HFF-Myc (cell line): Measurements from ENCODE around the gene TGM3.

Source experiments
- DNase-seq: peaks from one replicate; pipeline ENCODE4 v3.0.0-alpha.2; 2011; ENCODE audit warnings: low read depth; ENCODE audit errors: extremely low read depth
- H3K4me3 ChIP-seq: replicated peaks from 2 replicates; pipeline ENCODE4 v1.5.1; 2011; ENCODE audit warnings: low read depth, mild to moderate bottlenecking, control low read depth, low read length
- TF ChIP-seq, protein P1 (sequence below): IDR thresholded peaks from 2 replicates; pipeline ENCODE4 v1.5.1; 2012; ENCODE audit warnings: mild to moderate bottlenecking, low read depth, low read length, control low read depth; ENCODE audit errors: missing control alignments

Gene TGM3

DNA sequence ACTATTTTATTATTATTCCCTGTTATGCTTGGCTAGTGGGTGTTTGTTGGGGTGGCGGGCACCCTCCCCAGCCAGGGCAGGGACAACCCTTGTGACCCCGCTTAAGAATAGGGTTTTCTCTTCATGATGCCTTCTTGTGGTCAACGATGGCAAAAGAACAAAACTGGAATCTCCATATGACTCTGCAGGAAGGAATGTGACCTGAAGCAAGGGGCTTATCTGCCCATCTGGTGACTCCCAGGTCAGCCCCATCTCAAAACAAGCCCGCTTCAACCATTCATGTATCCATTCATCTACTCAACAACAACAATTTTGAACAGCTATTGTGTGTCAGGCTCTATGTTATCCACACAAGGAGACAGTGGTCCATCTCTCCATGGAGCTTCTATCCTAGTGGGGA, 54.0 kb downstream of the TGM3 start:
- DNase-seq, result no peak
- H3K4me3 ChIP-seq, result no peak overlapping the region
- TF ChIP-seq, protein P1, sequence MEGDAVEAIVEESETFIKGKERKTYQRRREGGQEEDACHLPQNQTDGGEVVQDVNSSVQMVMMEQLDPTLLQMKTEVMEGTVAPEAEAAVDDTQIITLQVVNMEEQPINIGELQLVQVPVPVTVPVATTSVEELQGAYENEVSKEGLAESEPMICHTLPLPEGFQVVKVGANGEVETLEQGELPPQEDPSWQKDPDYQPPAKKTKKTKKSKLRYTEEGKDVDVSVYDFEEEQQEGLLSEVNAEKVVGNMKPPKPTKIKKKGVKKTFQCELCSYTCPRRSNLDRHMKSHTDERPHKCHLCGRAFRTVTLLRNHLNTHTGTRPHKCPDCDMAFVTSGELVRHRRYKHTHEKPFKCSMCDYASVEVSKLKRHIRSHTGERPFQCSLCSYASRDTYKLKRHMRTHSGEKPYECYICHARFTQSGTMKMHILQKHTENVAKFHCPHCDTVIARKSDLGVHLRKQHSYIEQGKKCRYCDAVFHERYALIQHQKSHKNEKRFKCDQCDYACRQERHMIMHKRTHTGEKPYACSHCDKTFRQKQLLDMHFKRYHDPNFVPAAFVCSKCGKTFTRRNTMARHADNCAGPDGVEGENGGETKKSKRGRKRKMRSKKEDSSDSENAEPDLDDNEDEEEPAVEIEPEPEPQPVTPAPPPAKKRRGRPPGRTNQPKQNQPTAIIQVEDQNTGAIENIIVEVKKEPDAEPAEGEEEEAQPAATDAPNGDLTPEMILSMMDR, result no peak

DNA sequence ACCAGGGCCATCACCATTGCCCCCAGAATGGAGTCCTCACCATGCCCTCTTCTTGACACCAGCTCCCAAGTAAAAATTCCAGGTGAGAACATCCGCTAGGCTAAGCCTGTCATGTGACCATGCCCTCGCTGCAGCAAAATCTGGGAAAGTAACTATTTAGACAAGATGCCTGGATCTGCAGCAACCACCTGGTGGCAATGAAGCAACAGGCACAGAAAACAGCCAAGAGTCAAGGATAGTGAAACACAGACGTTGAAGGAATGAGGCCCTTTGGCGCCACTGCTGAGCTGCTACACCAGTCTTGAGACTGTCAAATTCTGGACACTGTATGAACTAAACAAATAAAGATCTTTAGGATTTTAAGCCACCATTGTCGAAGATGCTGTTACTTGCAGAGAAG, 54.8 kb downstream of the TGM3 start:
- no peak overlapping the region for H3K4me3 ChIP-seq
- TF ChIP-seq, protein P1, result no peak
- no peak for DNase-seq

DNA sequence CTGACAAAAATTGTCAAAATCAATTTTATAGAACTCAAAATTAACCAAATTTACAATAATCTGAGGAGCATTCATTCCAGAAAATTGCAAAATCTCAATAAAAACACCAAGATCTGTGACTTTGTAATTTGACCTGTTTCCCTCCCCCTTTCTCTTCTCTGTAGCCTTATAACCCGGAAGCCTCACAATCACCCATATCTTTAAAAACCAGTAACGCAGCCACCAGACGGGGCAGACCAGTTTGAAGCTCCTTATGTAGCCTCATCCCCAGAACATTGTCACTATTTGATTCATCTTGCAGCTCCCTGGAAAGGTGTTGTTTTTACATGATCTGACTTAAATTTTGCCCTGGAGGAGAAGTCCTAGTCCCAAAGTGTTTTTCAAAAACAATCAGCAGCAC, 57.4 kb downstream of the TGM3 start:
- H3K4me3 ChIP-seq, result no peak overlapping the region
- TF ChIP-seq, protein P1, result no peak
- no peak for DNase-seq

DNA sequence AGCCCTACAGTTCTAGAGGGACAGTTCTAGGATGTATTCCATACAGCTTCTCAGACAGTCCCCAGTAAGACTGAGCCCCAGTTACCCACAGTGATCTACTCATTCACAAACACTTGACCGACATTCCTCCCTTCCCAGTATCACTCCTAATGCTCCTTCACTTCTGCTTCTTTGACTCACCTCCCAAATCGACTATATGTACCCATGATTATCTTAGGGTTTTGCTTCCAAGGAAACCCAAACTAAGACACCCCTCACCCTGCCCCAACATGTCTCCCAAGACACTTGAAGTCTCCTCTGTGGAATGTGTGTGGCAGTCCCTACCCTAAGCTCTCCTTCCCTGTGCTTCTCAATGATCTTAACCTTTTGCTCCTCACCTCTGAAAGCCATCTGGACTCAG, 61.3 kb downstream of the TGM3 start:
- TF ChIP-seq, protein P1, result no peak
- no peak overlapping the region for H3K4me3 ChIP-seq
- no peak for DNase-seq

DNA sequence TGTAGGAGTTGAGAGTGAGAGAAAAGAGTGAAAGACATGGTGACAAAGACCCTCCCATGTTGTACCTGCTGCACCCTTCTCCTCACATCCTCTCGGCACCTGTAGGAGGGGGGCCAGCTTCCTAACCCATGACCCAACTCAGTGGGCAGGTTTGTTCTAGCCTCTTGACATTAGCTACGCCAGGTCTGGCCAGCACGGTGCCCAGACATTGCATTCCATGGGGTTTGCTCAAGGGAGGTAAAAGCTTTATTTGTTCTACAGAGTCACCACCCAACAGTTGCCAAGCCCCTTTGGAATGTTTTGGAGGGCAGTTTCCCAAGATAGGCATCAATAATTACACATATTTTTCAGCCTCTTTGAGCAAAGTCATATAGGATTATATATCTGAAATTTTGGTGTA, 62.2 kb downstream of the TGM3 start:
- DNase-seq, result no peak
- no peak overlapping the region for H3K4me3 ChIP-seq
- TF ChIP-seq, protein P1, result no peak

DNA sequence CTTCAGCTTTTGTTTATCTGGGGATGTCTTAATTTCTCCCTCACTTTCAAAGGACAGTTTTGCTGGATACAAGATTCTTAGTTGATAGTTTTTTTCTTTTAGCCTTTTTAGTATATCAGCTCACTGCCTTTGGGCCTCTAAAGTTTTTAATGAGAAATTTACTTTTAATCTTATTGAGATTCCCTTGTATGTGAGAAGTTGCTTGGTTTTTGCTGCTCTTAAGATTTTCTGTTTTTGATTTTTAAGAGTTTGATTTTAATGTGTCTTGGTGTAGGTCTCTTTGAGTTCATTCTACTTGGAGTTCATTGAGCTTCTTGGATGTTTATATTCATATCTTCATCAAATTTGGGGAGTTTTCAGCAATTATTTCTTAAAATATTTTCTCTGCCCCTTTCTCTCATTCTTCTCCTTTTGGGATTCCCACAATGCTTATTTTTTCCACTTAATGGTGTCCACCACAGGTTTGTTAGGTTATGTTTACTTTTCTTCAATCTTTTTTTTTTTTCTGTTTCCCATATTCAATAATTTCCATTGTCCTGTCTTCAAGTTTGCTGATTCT, 65.3 kb downstream of the TGM3 start:
- H3K4me3 ChIP-seq, result no peak overlapping the region
- no peak for DNase-seq
- TF ChIP-seq, protein P1, result no peak

DNA sequence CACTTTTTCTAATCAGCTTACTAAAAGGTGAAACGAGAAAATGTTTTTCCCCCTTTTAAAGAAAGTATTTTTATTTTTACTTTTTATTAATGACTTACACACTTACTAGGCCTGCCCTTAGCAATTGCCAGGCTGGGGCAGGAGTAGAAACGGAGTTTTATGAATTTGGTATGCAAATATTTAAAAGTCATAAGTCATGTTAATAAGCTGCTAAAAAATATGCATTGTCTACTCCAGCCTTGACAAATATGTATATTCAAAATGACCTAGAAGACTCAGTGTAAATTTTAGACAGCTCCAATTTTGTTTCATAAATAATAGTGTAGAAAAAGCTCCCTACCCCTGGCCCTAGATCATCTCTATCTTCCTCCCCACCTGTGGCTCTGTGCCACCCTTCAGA, 67.4 kb downstream of the TGM3 start:
- no peak for DNase-seq
- H3K4me3 ChIP-seq, result no peak overlapping the region
- TF ChIP-seq, protein P1, result no peak
